GM21390 (cell line): Measurements from ENCODE around the gene EPGN.

Experiments
- ATAC-seq: cut with Tn5 transposase; IDR thresholded peaks from one replicate; pipeline ENCODE4 v1.9.1; 2021; ENCODE audit not compliant: unreplicated experiment

Gene EPGN

GRCh38 chr4:74308215-74308614, at the start of gene EPGN:
TSS of gene EPGN (plus strand) at chr4:74308470. CDS start at chr4:74308534, 64 bp downstream.
- ATAC-seq = no peak

GRCh38 chr4:74258963-74259362, 49.3 kb upstream of the EPGN start:
- ATAC-seq = no peak

- ATAC-seq = no peak
Measured at GRCh38 chr4:74260036-74260435, 48.2 kb upstream of the EPGN start.

GRCh38 chr4:74262522-74262921, 45.7 kb upstream of the EPGN start:
- ATAC-seq = no peak

GRCh38 chr4:74263551-74263950, 44.7 kb upstream of the EPGN start:
- ATAC-seq = no peak

GRCh38 chr4:74266081-74266480, 42.2 kb upstream of the EPGN start:
- no peak for ATAC-seq

- no peak for ATAC-seq
Measured at GRCh38 chr4:74267998-74268606, 40.2 kb upstream of the EPGN start.

GRCh38 chr4:74268643-74269042, 39.6 kb upstream of the EPGN start:
- ATAC-seq = no peak

GRCh38 chr4:74278490-74278889, 29.8 kb upstream of the EPGN start:
- ATAC-seq = no peak

GRCh38 chr4:74279716-74280115, 28.6 kb upstream of the EPGN start:
- no peak for ATAC-seq

- no peak for ATAC-seq
Measured at GRCh38 chr4:74282926-74283325, 25.3 kb upstream of the EPGN start.

GRCh38 chr4:74283614-74284013, 24.7 kb upstream of the EPGN start:
- no peak for ATAC-seq

GRCh38 chr4:74284053-74284452, 24.2 kb upstream of the EPGN start:
- ATAC-seq = no peak

- no peak for ATAC-seq
Measured at GRCh38 chr4:74287164-74287563, 21.1 kb upstream of the EPGN start.

- no peak for ATAC-seq
Measured at GRCh38 chr4:74287791-74288190, 20.5 kb upstream of the EPGN start.

GRCh38 chr4:74291471-74291870, 16.8 kb upstream of the EPGN start:
- no peak for ATAC-seq

- ATAC-seq = no peak
Measured at GRCh38 chr4:74292111-74292870, 16.0 kb upstream of the EPGN start.

- ATAC-seq = no peak
Measured at GRCh38 chr4:74293558-74293957, 14.7 kb upstream of the EPGN start.

- ATAC-seq = no peak
Measured at GRCh38 chr4:74294681-74295080, 13.6 kb upstream of the EPGN start.

- ATAC-seq = no peak
Measured at GRCh38 chr4:74297539-74297938, 10.7 kb upstream of the EPGN start.

- no peak for ATAC-seq
Measured at GRCh38 chr4:74304095-74304625, 4.1 kb upstream of the EPGN start.

GRCh38 chr4:74305000-74305399, 3.3 kb upstream of the EPGN start:
- no peak for ATAC-seq
